Upper lobe of left lung (tissue), 6 donors: ENCODE data around the gene ME2. TPM values are rescaled to one million over a fixed set of nuclear protein-coding genes. Genes with fewer than 3 reads are reported as not detected.

Experiments used
- ATAC-seq, 2 donors: fragments of 200-7000 bp; cut with Tn5 transposase; one replicate each; pipeline ENCODE4 v1.9.1; 2022; ENCODE audit warnings: mild to moderate bottlenecking in 2 of 2, moderate library complexity in 2 of 2; ENCODE audit not compliant: low FRiP score in 2 of 2
- DNase-seq, 2 donors: peaks; one replicate each; pipeline ENCODE4 v3.0.0-alpha.2; 2019 to 2020
- H3K27ac ChIP-seq, 4 donors: fragments of 200-600 bp; sonication (generic); one replicate each; pipeline ENCODE4 v1.5.1; 2016 to 2019
- H3K27me3 ChIP-seq, 4 donors: fragments of 200-600 bp; sonication (generic); one replicate each; pipeline ENCODE4 v1.5.1; 2017 to 2019
- H3K36me3 ChIP-seq, 4 donors: fragments of 200-600 bp; sonication (generic); one replicate each; pipeline ENCODE4 v1.5.1; 2016 to 2019
- H3K4me1 ChIP-seq, 4 donors: fragments of 200-600 bp; sonication (generic); one replicate each; pipeline ENCODE4 v1.5.1; 2018 to 2019
- H3K4me3 ChIP-seq, 4 donors: fragments of 200-600 bp; sonication (generic); one replicate each; pipeline ENCODE4 v1.5.1; 2017 to 2019; ENCODE audit warnings: mild to moderate bottlenecking in 2 of 4, moderate library complexity in 1 of 4
- H3K9me3 ChIP-seq, 4 donors: fragments of 200-600 bp; sonication (generic); one replicate each; pipeline ENCODE4 v1.5.1; 2018 to 2019
- EP300 ChIP-seq, 4 donors: sonication (generic); formaldehyde crosslinking; IDR thresholded peaks; one replicate each; pipeline ENCODE4 v1.5.1; 2017; ENCODE audit warnings: antibody characterized with exemption in 4 of 4, control low read depth in 2 of 4
- POLR2A ChIP-seq, 4 donors: fragments of 450-650 bp; IDR thresholded peaks; one replicate each; pipeline ENCODE4 v1.5.1; 2016 to 2017; ENCODE audit warnings: antibody characterized with exemption in 4 of 4, mild to moderate bottlenecking in 2 of 4
- POLR2AphosphoS5 ChIP-seq, 2 donors: sonication (generic); formaldehyde crosslinking; IDR thresholded peaks; one replicate each; pipeline ENCODE4 v1.5.1; 2017; ENCODE audit warnings: antibody characterized with exemption in 2 of 2
- WGBS, 2 donors: methylation state at CpG; one replicate each; pipeline ENCODE4 v1.1.5; 2017 to 2018; 5-methylcytosine and 5-hydroxymethylcytosine counted together
- total RNA-seq, 6 donors: library from RNA; depleted of rRNA in 4 of 6; stranded (reverse); fragments of >200 nt in 4 of 6; gene quantifications; one replicate each; pipeline versions ENCODE4 v1.1.0 to v1.2.1, GENCODE V29; 2016 to 2021
- TF ChIP-seq, protein P1 (sequence below), 6 experiments: fragments of 450-650 bp in 4 of 6; fragments of 200-600 bp in 2 of 6; sonication (generic) in 2 of 6; IDR thresholded peaks; one replicate each; pipeline ENCODE4 v1.5.1; 2016 to 2019; ENCODE audit warnings: antibody characterized with exemption in 6 of 6
- donor health status: DM: no; HTN: no; CAD: no; lungs with moderate emphysema.
- donor health status: DM: no; HTN: yes; CAD: no; lungs with severe emphysema.

The ME2 gene
- total RNA-seq, 6 donors from 2014 or later: 26.9 to 69.8 (median 36.4) TPM

GRCh38 chr18:50950626-50951025 is 71.7 kb downstream of the ME2 start:
- no peak overlapping the region for H3K4me3 ChIP-seq
- no peak overlapping the region for H3K27ac ChIP-seq
- ATAC-seq: no peak
- H3K27me3 ChIP-seq: no peaks in the 10 kb centered on the region
- no peaks in the 10 kb centered on the region for H3K4me1 ChIP-seq
- no peak for DNase-seq
- H3K9me3 ChIP-seq: no peaks in the 10 kb centered on the region
- peaks cover 0 to 7% (median 2%) of the 10 kb centered on the region in 4 donors for H3K36me3 ChIP-seq
- TF ChIP-seq EP300 (IDR thresholded peaks at IDR 0.05) (no peak), POLR2A (IDR thresholded peaks at IDR 0.05) (no peak), POLR2AphosphoS5 (IDR thresholded peaks at IDR 0.05) (no peak)
- TF ChIP-seq, protein P1, sequence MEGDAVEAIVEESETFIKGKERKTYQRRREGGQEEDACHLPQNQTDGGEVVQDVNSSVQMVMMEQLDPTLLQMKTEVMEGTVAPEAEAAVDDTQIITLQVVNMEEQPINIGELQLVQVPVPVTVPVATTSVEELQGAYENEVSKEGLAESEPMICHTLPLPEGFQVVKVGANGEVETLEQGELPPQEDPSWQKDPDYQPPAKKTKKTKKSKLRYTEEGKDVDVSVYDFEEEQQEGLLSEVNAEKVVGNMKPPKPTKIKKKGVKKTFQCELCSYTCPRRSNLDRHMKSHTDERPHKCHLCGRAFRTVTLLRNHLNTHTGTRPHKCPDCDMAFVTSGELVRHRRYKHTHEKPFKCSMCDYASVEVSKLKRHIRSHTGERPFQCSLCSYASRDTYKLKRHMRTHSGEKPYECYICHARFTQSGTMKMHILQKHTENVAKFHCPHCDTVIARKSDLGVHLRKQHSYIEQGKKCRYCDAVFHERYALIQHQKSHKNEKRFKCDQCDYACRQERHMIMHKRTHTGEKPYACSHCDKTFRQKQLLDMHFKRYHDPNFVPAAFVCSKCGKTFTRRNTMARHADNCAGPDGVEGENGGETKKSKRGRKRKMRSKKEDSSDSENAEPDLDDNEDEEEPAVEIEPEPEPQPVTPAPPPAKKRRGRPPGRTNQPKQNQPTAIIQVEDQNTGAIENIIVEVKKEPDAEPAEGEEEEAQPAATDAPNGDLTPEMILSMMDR (IDR thresholded peaks at IDR 0.05): no peak
- 86 to 89% methylated on average over 4 of the region's 4 CpGs for WGBS, 2 donors

DNA sequence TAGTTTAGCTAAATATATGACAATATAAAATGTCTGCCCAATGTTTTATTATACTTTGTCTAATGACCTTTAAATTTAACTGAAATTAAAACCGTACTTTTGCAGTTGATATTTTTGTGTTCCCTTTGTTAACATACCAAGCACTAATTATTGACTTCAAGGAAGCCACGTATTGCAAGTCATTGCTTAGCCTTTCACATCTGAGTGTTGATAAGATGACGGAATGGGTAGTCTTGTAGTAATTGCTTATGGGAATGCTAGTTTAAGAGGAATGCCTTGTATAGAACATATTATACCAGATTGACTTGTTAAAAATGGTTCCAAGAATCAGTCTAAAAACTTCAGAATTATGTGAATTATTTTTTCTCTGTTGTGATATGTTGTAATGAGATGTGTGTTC is 74.9 kb downstream of the ME2 start:
- H3K36me3 ChIP-seq: no peaks in the 10 kb centered on the region
- WGBS, 2 donors: 81 to 84% methylated on average over 3 of the region's 3 CpGs
- no peaks in the 10 kb centered on the region for H3K4me1 ChIP-seq
- TF ChIP-seq POLR2A (IDR thresholded peaks at IDR 0.05) (no peak), POLR2AphosphoS5 (IDR thresholded peaks at IDR 0.05) (no peak), EP300 (IDR thresholded peaks at IDR 0.05) (no peak)
- TF ChIP-seq, protein P1 (IDR thresholded peaks at IDR 0.05): no peak
- ATAC-seq (no peak), DNase-seq (no peak)
- no peak overlapping the region for H3K4me3 ChIP-seq
- H3K27ac ChIP-seq: no peak overlapping the region
- no peaks in the 10 kb centered on the region for H3K27me3 ChIP-seq
- no peaks in the 10 kb centered on the region for H3K9me3 ChIP-seq

- no peak for ATAC-seq
- TF ChIP-seq, protein P1 (IDR thresholded peaks at IDR 0.05): no peak
- no peak for TF ChIP-seq POLR2AphosphoS5 (IDR thresholded peaks at IDR 0.05)
- no peak for TF ChIP-seq EP300 (IDR thresholded peaks at IDR 0.05)
- no peak for TF ChIP-seq POLR2A (IDR thresholded peaks at IDR 0.05)
- H3K9me3 ChIP-seq: no peaks in the 10 kb centered on the region
- H3K36me3 ChIP-seq: no peaks in the 10 kb centered on the region
- no peak for DNase-seq
- no peaks in the 10 kb centered on the region for H3K27me3 ChIP-seq
- H3K27ac ChIP-seq: no peak overlapping the region
- H3K4me1 ChIP-seq: no peaks in the 10 kb centered on the region
- WGBS, 2 donors: 86 to 94% methylated on average over 4 of the region's 4 CpGs
- no peak overlapping the region for H3K4me3 ChIP-seq
Observed at GRCh38 chr18:50955253-50955652, 76.3 kb downstream of the ME2 start.

- no peak overlapping the region for H3K27ac ChIP-seq
- ATAC-seq (no peak), DNase-seq (no peak)
- H3K9me3 ChIP-seq: peaks cover 0 to 3% (median under 1%) of the 10 kb centered on the region in 4 donors
- 91 to 100% methylated on average over 3 of the region's 3 CpGs for WGBS, 2 donors
- no peak overlapping the region for H3K4me3 ChIP-seq
- H3K36me3 ChIP-seq: no peaks in the 10 kb centered on the region
- no peaks in the 10 kb centered on the region for H3K4me1 ChIP-seq
- TF ChIP-seq POLR2A (IDR thresholded peaks at IDR 0.05): no peak
- TF ChIP-seq POLR2AphosphoS5 (IDR thresholded peaks at IDR 0.05): no peak
- TF ChIP-seq, protein P1 (IDR thresholded peaks at IDR 0.05): no peak
- no peak for TF ChIP-seq EP300 (IDR thresholded peaks at IDR 0.05)
- H3K27me3 ChIP-seq: no peaks in the 10 kb centered on the region
Observed at GRCh38 chr18:50956116-50956515, 77.2 kb downstream of the ME2 start.

DNA sequence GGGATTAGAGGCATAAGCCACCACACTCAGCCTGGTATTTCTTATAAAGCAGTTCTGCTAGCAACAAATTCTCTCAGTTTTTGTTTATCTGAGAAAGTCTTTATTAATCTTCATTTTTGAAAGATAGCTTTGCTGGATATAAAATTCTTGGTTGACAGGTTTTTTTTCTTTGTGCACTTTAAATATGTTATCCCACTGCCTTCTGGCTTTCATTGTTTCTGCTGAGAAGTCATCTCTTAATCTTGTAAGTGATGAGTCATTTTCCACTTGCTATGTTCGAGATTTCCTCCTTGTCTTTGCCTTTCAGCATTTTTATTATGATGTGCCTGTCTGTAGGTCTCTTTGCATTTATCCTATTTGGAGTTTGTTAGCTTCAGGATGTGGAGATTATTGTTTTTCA is 83.1 kb downstream of the ME2 start:
- 82% methylated on average over 1 of the region's 1 CpG for WGBS, 2 donors

More for the DNA sequence above, 83.1 kb downstream of the ME2 start:
- Histone ChIP-seq H3K4me1 (no peaks in the 10 kb centered on the region), H3K27ac (no peak overlapping the region), H3K4me3 (no peak overlapping the region), H3K27me3 (no peaks in the 10 kb centered on the region), H3K9me3 (peaks cover 11 to 22% (median 19%) of the 10 kb centered on the region in 4 donors), H3K36me3 (no peaks in the 10 kb centered on the region)
- ATAC-seq (no peak), DNase-seq (no peak)
- TF ChIP-seq, protein P1 (IDR thresholded peaks at IDR 0.05): no peak
- TF ChIP-seq EP300 (IDR thresholded peaks at IDR 0.05) (no peak), POLR2A (IDR thresholded peaks at IDR 0.05) (no peak), POLR2AphosphoS5 (IDR thresholded peaks at IDR 0.05) (no peak)
